ENCODE measurements around the gene KIF2A.

DNA sequence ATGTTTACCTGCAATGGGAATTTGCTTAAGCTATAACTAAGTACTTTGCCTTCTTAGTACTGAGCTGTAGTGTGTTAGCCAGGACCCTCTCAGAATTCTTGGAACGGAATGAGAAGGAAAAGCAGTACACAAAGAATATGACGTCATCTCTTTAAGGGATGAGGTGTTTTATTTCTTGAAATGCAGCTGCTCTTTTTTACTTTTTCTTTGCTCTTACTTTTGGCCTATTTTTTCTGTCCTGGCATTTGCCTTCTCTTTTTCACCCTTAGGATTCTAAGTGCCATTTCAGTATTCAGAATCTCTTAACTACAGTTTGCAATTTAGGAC is 10.1 kb downstream of the KIF2A start:
- TF ChIP-seq CREB1 (IDR thresholded peaks at IDR 0.05; ENCODE audit: low read depth): no peak
- no peak for TF ChIP-seq EGR1 (IDR thresholded peaks at IDR 0.05)

All from Ishikawa (cell line).